ENCODE data around the gene EIF1AX. TPM values are rescaled to one million over a fixed set of nuclear protein-coding genes. Genes with fewer than 3 reads are reported as not detected.

EIF1AX gene
- total RNA-seq, 1 experiment from 2014 or later, result 132 TPM

DNA sequence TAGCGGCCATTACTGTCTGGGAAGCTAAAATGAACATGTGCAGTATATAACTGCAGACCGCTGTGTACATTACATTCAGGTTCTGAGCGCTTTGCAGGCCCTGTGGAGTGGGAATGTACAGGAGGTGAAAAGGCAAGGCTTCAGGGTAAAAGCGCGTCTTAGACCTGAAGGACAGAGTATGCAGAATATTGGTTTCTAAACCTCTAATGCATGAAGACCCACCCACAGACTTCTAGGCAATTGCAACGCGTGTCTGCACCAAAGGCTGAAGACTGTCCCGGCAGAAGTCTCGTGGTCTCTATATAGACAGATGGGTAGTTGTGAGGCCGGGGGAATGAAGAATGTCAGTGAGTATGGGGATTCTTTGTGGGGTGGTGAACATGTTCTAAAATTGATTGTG lies 30.4 kb downstream of the EIF1AX start:
- no TSS peak for BruUV-seq (replicated peaks)
- Histone ChIP-seq H3K9ac (ENCODE audit: low read length) (no peak overlapping the region), H3K27me3 (ENCODE audit: insufficient read depth, low read length) (no peaks in the 10 kb centered on the region), H2AFZ (ENCODE audit: low read depth, low read length, poor library complexity, severe bottlenecking) (no peak overlapping the region), H3K27ac (ENCODE audit: low read depth, low read length) (no peak overlapping the region), H4K20me1 (ENCODE audit: insufficient read depth) (no peaks in the 10 kb centered on the region), H3K9me3 (ENCODE audit: control insufficient read depth in 1 of 2, insufficient read depth in 1 of 2, low read depth in 1 of 2, low read length in 2 of 2) (no peaks in the 10 kb centered on the region), H3K4me2 (ENCODE audit: low read length) (no peak overlapping the region), H3K36me3 (ENCODE audit: control insufficient read depth in 1 of 2, insufficient read depth in 2 of 2, low read length in 2 of 2) (no peaks in the 10 kb centered on the region), H3K4me3 (replicated peaks in 1 of 2; ENCODE audit: low read depth in 1 of 2, low read length in 2 of 2) (no peak overlapping the region), H3K9me2 (ENCODE audit: insufficient read depth) (no peaks in the 10 kb centered on the region), H3K79me2 (ENCODE audit: insufficient read depth, low read length) (no peaks in the 10 kb centered on the region), H3K4me1 (ENCODE audit: control insufficient read depth in 1 of 2, insufficient read depth in 2 of 2, low read length in 2 of 2) (no peaks in the 10 kb centered on the region)
- POLR2A ChIA-PET, result no interaction called here
- ATAC-seq (no peak), DNase-seq (ENCODE audit: low read depth, low spot score) (no peak)
- no peak for TF ChIP-seq ZNF274 (IDR thresholded peaks at IDR 0.05; ENCODE audit: low read depth, low read length)
- no peak for TF ChIP-seq CEBPB (IDR thresholded peaks at IDR 0.05; ENCODE audit: low read depth)
- TF ChIP-seq TCF7L2 (IDR thresholded peaks at IDR 0.05; ENCODE audit: borderline replicate concordance, extremely low read depth, insufficient read depth, insufficient read length), result no peak
- TF ChIP-seq SIN3A (IDR thresholded peaks at IDR 0.05; ENCODE audit: low read depth), result no peak
- no peak for TF ChIP-seq CBX3 (IDR thresholded peaks at IDR 0.05; ENCODE audit: low read depth)
- TF ChIP-seq SRF (IDR thresholded peaks at IDR 0.05; ENCODE audit: low read depth), result no peak
- no peak for TF ChIP-seq EGR1 (IDR thresholded peaks at IDR 0.05; ENCODE audit: low read depth)
- no peak for TF ChIP-seq EZH2 (IDR thresholded peaks at IDR 0.05)
- TF ChIP-seq POLR2AphosphoS5 (IDR thresholded peaks at IDR 0.05; ENCODE audit: low read depth, low read length), result no peak
- no peak for TF ChIP-seq ZFX (IDR thresholded peaks at IDR 0.05)
- no peak for TF ChIP-seq SP1 (IDR thresholded peaks at IDR 0.05; ENCODE audit: low read depth)
- no peak for TF ChIP-seq POLR2A (IDR thresholded peaks at IDR 0.05; ENCODE audit: borderline replicate concordance, extremely low read depth, insufficient read depth, insufficient read length)
- TF ChIP-seq, protein P1, sequence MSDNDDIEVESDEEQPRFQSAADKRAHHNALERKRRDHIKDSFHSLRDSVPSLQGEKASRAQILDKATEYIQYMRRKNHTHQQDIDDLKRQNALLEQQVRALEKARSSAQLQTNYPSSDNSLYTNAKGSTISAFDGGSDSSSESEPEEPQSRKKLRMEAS (IDR thresholded peaks at IDR 0.05), result no peak
- no peak for TF ChIP-seq ZBTB33 (IDR thresholded peaks at IDR 0.05; ENCODE audit: extremely low read depth, insufficient replicate concordance, low read length)
- TF ChIP-seq, protein P2, sequence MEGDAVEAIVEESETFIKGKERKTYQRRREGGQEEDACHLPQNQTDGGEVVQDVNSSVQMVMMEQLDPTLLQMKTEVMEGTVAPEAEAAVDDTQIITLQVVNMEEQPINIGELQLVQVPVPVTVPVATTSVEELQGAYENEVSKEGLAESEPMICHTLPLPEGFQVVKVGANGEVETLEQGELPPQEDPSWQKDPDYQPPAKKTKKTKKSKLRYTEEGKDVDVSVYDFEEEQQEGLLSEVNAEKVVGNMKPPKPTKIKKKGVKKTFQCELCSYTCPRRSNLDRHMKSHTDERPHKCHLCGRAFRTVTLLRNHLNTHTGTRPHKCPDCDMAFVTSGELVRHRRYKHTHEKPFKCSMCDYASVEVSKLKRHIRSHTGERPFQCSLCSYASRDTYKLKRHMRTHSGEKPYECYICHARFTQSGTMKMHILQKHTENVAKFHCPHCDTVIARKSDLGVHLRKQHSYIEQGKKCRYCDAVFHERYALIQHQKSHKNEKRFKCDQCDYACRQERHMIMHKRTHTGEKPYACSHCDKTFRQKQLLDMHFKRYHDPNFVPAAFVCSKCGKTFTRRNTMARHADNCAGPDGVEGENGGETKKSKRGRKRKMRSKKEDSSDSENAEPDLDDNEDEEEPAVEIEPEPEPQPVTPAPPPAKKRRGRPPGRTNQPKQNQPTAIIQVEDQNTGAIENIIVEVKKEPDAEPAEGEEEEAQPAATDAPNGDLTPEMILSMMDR (IDR thresholded peaks at IDR 0.05 in 2 of 3, conservative IDR thresholded peaks at IDR 0.05 in 1 of 3; ENCODE audit: borderline replicate concordance in 1 of 3, insufficient read depth in 1 of 3, low read depth in 2 of 3, low read length in 2 of 3), result no peak
- TF ChIP-seq JUND (IDR thresholded peaks at IDR 0.05), result no peak
- RAD21 ChIA-PET (ENCODE audit: low non-redundant PET in 1 of 2, low total read pairs in 2 of 2, uncharacterized antibody in 2 of 2, unreplicated experiment in 2 of 2), result no interaction called here
- intact Hi-C loops (cut with micrococcal nuclease), result no loop called here
- CTCF ChIA-PET, result no interaction called here

All from HCT116 (cell line).